DMS53 treated with DMSO at 0.1 percent for 48 hours (cell line): ENCODE data around the gene EFNA1.
A peak's percentile ranks its signal among the peaks of the same experiment; 100 is the strongest.

Experiments
- DNase-seq: peaks from one replicate; lab custom pipeline; 2025; ENCODE audit not compliant: unreplicated experiment; lab: John Stamatoyannopoulos, UW

Gene EFNA1

GRCh38 chr1:155124503-155125463 lies 2.9 kb upstream of the EFNA1 start:
- no peak for DNase-seq

GRCh38 chr1:155125511-155125945 lies 2.1 kb upstream of the EFNA1 start:
- DNase-seq, result no peak

- DNase-seq, result peak; percentile 71
These were observed 1.6 kb upstream of the EFNA1 start for GRCh38 chr1:155125946-155126555.

- peak; percentile 91 for DNase-seq
These were observed 1.0 kb upstream of the EFNA1 start for GRCh38 chr1:155126556-155127104.

GRCh38 chr1:155127967-155128754 lies 485 bp downstream of the EFNA1 start:
- DNase-seq, result no peak

- DNase-seq, result peak; percentile 90
These were observed 1.2 kb downstream of the EFNA1 start for GRCh38 chr1:155128755-155129473.

GRCh38 chr1:155130272-155131006 lies 2.8 kb downstream of the EFNA1 start:
- no peak for DNase-seq

- no peak for DNase-seq
These were observed 3.6 kb downstream of the EFNA1 start for GRCh38 chr1:155131285-155131684.

GRCh38 chr1:155131856-155132255 lies 4.2 kb downstream of the EFNA1 start:
- no peak for DNase-seq

- DNase-seq, result no peak
These were observed 6.2 kb downstream of the EFNA1 start for GRCh38 chr1:155133799-155134281.

- DNase-seq, result no peak
These were observed 6.6 kb downstream of the EFNA1 start for GRCh38 chr1:155134322-155134721.

- DNase-seq, result peak; percentile 77
These were observed 7.3 kb downstream of the EFNA1 start for GRCh38 chr1:155134880-155135414.

GRCh38 chr1:155135415-155136028 lies 7.8 kb downstream of the EFNA1 start, which contains the start of gene SLC50A1:
TSS of gene SLC50A1 (plus strand) at chr1:155135852. CDS start at chr1:155135912, 60 bp downstream.
- peak; percentile 89 for DNase-seq

GRCh38 chr1:155136748-155137147 lies 9.1 kb downstream of the EFNA1 start:
- no peak for DNase-seq

GRCh38 chr1:155137154-155137949 lies 9.7 kb downstream of the EFNA1 start:
- no peak for DNase-seq

GRCh38 chr1:155139895-155140629 lies 12.4 kb downstream of the EFNA1 start, which contains the start of gene DPM3:
TSS of gene DPM3 (minus strand) at chr1:155140531. CDS start at chr1:155140240, 291 bp downstream.
- peak; percentile 41 for DNase-seq

GRCh38 chr1:155140630-155140953 lies 12.9 kb downstream of the EFNA1 start:
- no peak for DNase-seq
